Posterior cingulate gyrus (tissue), 11 donors: ENCODE data around the gene SLC16A7.
A peak's percentile ranks its signal among the peaks of the same experiment; 100 is the strongest.
"Not testable (repeated sequence)": the region's sequence is repeated elsewhere in the genome, so short reads cannot be mapped to it uniquely, and the experiment has no call there.

Source experiments
- DNase-seq, 10 donors: peaks; one replicate each; pipeline versions ENCODE4 v3.0.0 to v3.0.0-alpha.2; 2020 to 2021; ENCODE audit warnings: mixed read lengths in 3 of 10
- intact Hi-C: fragments of 100-400 bp; cut with DNase I; formaldehyde crosslinking; loops from one replicate; pipeline ENCODE4 v1.15.1; 2023

The SLC16A7 gene

GRCh38 chr12:59724011-59724695, 128.3 kb downstream of the SLC16A7 start:
- intact Hi-C loops: no loop called here
- DNase-seq: no peak

- DNase-seq: peak in 2 of 10 donors; percentile 74 to 75
- intact Hi-C loops: no loop called here
Observed at GRCh38 chr12:59733200-59733599, 137.4 kb downstream of the SLC16A7 start.

GRCh38 chr12:59734371-59734770, 138.5 kb downstream of the SLC16A7 start:
- intact Hi-C loops: no loop called here
- peak in 1 of 10 donors; percentile 66 for DNase-seq

- intact Hi-C loops: no loop called here
- DNase-seq: no peak
Observed at GRCh38 chr12:59735231-59735630, 139.4 kb downstream of the SLC16A7 start.

- DNase-seq: no peak
- intact Hi-C loops: no loop called here
Observed at GRCh38 chr12:59736359-59736758, 140.5 kb downstream of the SLC16A7 start.

GRCh38 chr12:59736786-59737185, 141.0 kb downstream of the SLC16A7 start:
- intact Hi-C loops: no loop called here
- peak in 1 of 10 donors; percentile 82 for DNase-seq

GRCh38 chr12:59737725-59738463, 142.1 kb downstream of the SLC16A7 start:
- intact Hi-C loops: no loop called here
- peak in 1 of 10 donors; percentile 44 for DNase-seq

- intact Hi-C loops: no loop called here
- no peak for DNase-seq
Observed at GRCh38 chr12:59742841-59743240, 147.0 kb downstream of the SLC16A7 start.

- intact Hi-C loops: no loop called here
- peak in 1 of 10 donors; percentile 32 for DNase-seq
Observed at GRCh38 chr12:59744564-59744963, 148.7 kb downstream of the SLC16A7 start.

- DNase-seq, intact Hi-C loops: not testable (repeated sequence)
Observed at GRCh38 chr12:59751091-59751490, 155.3 kb downstream of the SLC16A7 start.

GRCh38 chr12:59761542-59761941, 165.7 kb downstream of the SLC16A7 start:
- DNase-seq: no peak
- intact Hi-C loops: no loop called here

- intact Hi-C loops: no loop called here
- no peak for DNase-seq
Observed at GRCh38 chr12:59763835-59764234, 168.0 kb downstream of the SLC16A7 start.

- intact Hi-C loops: no loop called here
- no peak for DNase-seq
Observed at GRCh38 chr12:59768031-59768430, 172.2 kb downstream of the SLC16A7 start.

- DNase-seq: peak in 2 of 10 donors; percentile 16 to 56
Observed at GRCh38 chr12:59780605-59781135, 184.8 kb downstream of the SLC16A7 start.

GRCh38 chr12:59787610-59788009, 191.8 kb downstream of the SLC16A7 start:
- intact Hi-C loops: no loop called here
- DNase-seq: no peak

More at GRCh38 chr12:59780605-59781135, 184.8 kb downstream of the SLC16A7 start:
- intact Hi-C loops: loop anchor here (5.0 kb wide), 1 partner anchor 183 kb away; the partner anchor contains the start of gene SLC16A7

- DNase-seq: peak in 2 of 10 donors; percentile 43 to 58
- intact Hi-C loops: no loop called here
Observed at GRCh38 chr12:59792647-59793046, 196.8 kb downstream of the SLC16A7 start.

- intact Hi-C loops: loop anchor here (10.0 kb wide), 1 partner anchor 399 kb away; no protein-coding TSS in a partner anchor
- no peak for DNase-seq
Observed at GRCh38 chr12:59803735-59804134, 207.9 kb downstream of the SLC16A7 start.

- intact Hi-C loops: loop anchor here (10.0 kb wide), 1 partner anchor 404 kb away; no protein-coding TSS in a partner anchor
- DNase-seq: no peak
Observed at GRCh38 chr12:59808317-59808910, 212.6 kb downstream of the SLC16A7 start.

GRCh38 chr12:59811991-59812390, 216.2 kb downstream of the SLC16A7 start:
- intact Hi-C loops: no loop called here

GRCh38 chr12:59812716-59813115, 216.9 kb downstream of the SLC16A7 start:
- no peak for DNase-seq
- intact Hi-C loops: no loop called here

More at GRCh38 chr12:59811991-59812390, 216.2 kb downstream of the SLC16A7 start:
- peak in 1 of 10 donors; percentile 73 for DNase-seq

GRCh38 chr12:59820594-59821011, 224.8 kb downstream of the SLC16A7 start:
- intact Hi-C loops: no loop called here
- DNase-seq: no peak
